Ovary (tissue), 9 donors: Measurements from ENCODE around the gene SCUBE2. TPM values are rescaled to one million over a fixed set of nuclear protein-coding genes. Genes with fewer than 3 reads are reported as not detected.

Source experiments
- DNase-seq, 5 donors: peaks; one replicate each; pipeline ENCODE4 v3.0.0-alpha.2; 2019 to 2020
- H3K27ac ChIP-seq, 2 donors: fragments of 200-600 bp; one replicate each; pipeline versions ENCODE4 v1.5.1 to v1.8.0; 2019 to 2022
- H3K27me3 ChIP-seq: fragments of 200-600 bp; one replicate; pipeline ENCODE4 v1.8.0; 2022
- H3K36me3 ChIP-seq: fragments of 200-600 bp; sonication (generic); one replicate; pipeline ENCODE4 v1.5.1; 2019
- H3K4me1 ChIP-seq: one replicate; pipeline ENCODE4 v1.8.1; 2013; ENCODE audit warnings: mild to moderate bottlenecking, moderate library complexity; ENCODE audit not compliant: insufficient read depth
- H3K4me3 ChIP-seq: fragments of 200-600 bp; sonication (generic); one replicate; pipeline ENCODE4 v1.5.1; 2017
- H3K9me3 ChIP-seq, 2 donors: fragments of 200-600 bp in 1 of 2; sonication (generic) in 1 of 2; one replicate each; pipeline versions ENCODE4 v1.5.1 to v1.8.1; 2013 to 2019; ENCODE audit warnings: mild to moderate bottlenecking in 1 of 2, moderate library complexity in 1 of 2
- EP300 ChIP-seq: sonication (generic); formaldehyde crosslinking; IDR thresholded peaks from one replicate; pipeline ENCODE4 v1.6.1; 2017; ENCODE audit warnings: antibody characterized with exemption
- POLR2A ChIP-seq: fragments of 450-650 bp; IDR thresholded peaks from one replicate; pipeline ENCODE4 v1.6.1; 2017; ENCODE audit warnings: antibody characterized with exemption, mild to moderate bottlenecking, moderate library complexity
- WGBS, 3 donors: extraction: QIAGEN DNeasy Blood & Tissue Kit in 1 of 3; methylation state at CpG; one replicate each; pipeline versions ENCODE4 v1.1.5 to v1.1.7; 2013 to 2017; 5-methylcytosine and 5-hydroxymethylcytosine counted together
- intact Hi-C, 4 donors: fragments of 100-400 bp; cut with DNase I; formaldehyde crosslinking; loops; one replicate each; pipeline versions ENCODE4 v1.11.0 to v1.15.1; 2022 to 2023
- polyA plus RNA-seq, 2 donors: library from polyadenylated mRNA; stranded (reverse); fragments of 200-250 nt in 1 of 2; fragments of 350-450 nt in 1 of 2; fragmentation: Illumina TruSeq in 1 of 2; extraction: RNeasy Lipid Tissue Mini Kit (QIAGEN cat#74804) in 1 of 2; gene quantifications; one replicate each; pipeline ENCODE4 v1.2.3, GENCODE V29; 2013 to 2014
- total RNA-seq, 7 donors: library from RNA; depleted of rRNA in 2 of 7; stranded (reverse); fragments of >200 nt in 2 of 7; fragmentation: NEBNext Ultra II Directional in 3 of 7; extraction: Animal tissue kit (Norgen Biotek cat#: 25700) in 3 of 7; gene quantifications; one replicate each; pipeline versions ENCODE4 v1.1.0 to v1.2.4, GENCODE V29; 2016 to 2023
- TF ChIP-seq, protein P1 (sequence below), 3 donors: fragments of 450-650 bp in 2 of 3; fragments of 200-600 bp in 1 of 3; IDR thresholded peaks; one replicate each; pipeline versions ENCODE4 v1.5.1 to v1.8.0; 2016 to 2022; ENCODE audit warnings: antibody characterized with exemption in 3 of 3, mild to moderate bottlenecking in 1 of 3
- donor health status: DM: no; HTN: no; CAD: no; lungs with moderate emphysema.
- donor health status: DM: no; HTN: no; CAD: no.
- donor health status: Bipolar disorder and iron deficiency.
- donor health status: DM: yes; HTN: yes; CAD: no.
- donor health status: DM: no; HTN: no; CAD: no.
- donor health status: DM: yes; HTN: yes; CAD: no.

The SCUBE2 gene
- total and polyA plus RNA-seq, 9 donors, result 0.12 to 8.2 (median 1.00) TPM

DNA sequence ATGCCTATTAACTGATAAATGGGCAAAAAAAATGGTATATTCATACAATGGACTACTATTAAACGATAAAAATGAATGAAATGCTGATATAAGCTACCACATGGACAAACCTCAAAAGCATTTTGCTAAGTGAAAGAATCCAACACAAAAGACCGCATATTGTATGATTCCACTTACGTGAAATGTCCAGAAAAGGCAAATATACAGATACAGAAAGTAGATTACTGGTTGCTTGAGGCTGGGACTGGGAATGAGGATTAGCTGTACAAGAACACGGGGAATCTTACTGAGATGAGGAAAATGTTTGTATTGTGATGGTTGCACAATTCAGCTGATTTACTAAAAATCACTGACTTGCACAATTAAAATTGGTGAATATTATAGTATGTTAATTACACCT, 8.8 kb downstream of the SCUBE2 start:
- intact Hi-C loops, result no loop called here
- no peaks in the 10 kb centered on the region for H3K9me3 ChIP-seq
- no peak overlapping the region for H3K27ac ChIP-seq
- TF ChIP-seq, protein P1, sequence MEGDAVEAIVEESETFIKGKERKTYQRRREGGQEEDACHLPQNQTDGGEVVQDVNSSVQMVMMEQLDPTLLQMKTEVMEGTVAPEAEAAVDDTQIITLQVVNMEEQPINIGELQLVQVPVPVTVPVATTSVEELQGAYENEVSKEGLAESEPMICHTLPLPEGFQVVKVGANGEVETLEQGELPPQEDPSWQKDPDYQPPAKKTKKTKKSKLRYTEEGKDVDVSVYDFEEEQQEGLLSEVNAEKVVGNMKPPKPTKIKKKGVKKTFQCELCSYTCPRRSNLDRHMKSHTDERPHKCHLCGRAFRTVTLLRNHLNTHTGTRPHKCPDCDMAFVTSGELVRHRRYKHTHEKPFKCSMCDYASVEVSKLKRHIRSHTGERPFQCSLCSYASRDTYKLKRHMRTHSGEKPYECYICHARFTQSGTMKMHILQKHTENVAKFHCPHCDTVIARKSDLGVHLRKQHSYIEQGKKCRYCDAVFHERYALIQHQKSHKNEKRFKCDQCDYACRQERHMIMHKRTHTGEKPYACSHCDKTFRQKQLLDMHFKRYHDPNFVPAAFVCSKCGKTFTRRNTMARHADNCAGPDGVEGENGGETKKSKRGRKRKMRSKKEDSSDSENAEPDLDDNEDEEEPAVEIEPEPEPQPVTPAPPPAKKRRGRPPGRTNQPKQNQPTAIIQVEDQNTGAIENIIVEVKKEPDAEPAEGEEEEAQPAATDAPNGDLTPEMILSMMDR (IDR thresholded peaks at IDR 0.05), result no peak
- TF ChIP-seq EP300, result no peak
- no peak for TF ChIP-seq POLR2A
- H3K36me3 ChIP-seq, result no peaks in the 10 kb centered on the region
- no peak overlapping the region for H3K4me3 ChIP-seq
- 95 to 96% (median 95%) methylated on average over 4 of the region's 4 CpGs for WGBS, 3 donors
- DNase-seq, result no peak
- no peaks in the 10 kb centered on the region for H3K27me3 ChIP-seq
- no peaks in the 10 kb centered on the region for H3K4me1 ChIP-seq

DNA sequence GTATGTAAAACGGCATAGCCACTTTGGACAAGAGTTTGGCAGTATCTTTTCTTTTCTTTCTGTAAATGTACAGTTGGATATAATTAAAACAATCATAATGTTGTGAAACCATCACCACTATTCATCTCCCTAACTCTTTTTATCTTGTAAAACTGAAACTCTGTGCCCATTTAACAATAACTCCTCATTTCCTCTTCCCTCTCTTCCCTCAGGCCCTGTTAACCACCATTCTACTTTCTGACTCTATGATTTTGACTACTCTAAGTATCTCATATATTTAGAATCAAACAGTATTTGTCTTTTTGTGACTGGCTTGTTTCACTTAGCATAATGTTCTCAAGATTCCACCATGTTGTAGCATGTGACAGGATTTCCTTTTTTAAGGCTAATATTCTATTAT, 10.2 kb downstream of the SCUBE2 start:
- H3K4me3 ChIP-seq, result no peak overlapping the region
- H3K27ac ChIP-seq, result no peak overlapping the region
- H3K9me3 ChIP-seq, result no peaks in the 10 kb centered on the region
- DNase-seq, result no peak
- H3K4me1 ChIP-seq, result no peaks in the 10 kb centered on the region
- no peaks in the 10 kb centered on the region for H3K27me3 ChIP-seq
- TF ChIP-seq, protein P1 (IDR thresholded peaks at IDR 0.05), result no peak
- TF ChIP-seq EP300 (no peak), POLR2A (no peak)
- intact Hi-C loops, result no loop called here
- WGBS, 3 donors, result 79 to 89% (median 85%) methylated on average over 1 of the region's 1 CpG
- H3K36me3 ChIP-seq, result no peaks in the 10 kb centered on the region

DNA sequence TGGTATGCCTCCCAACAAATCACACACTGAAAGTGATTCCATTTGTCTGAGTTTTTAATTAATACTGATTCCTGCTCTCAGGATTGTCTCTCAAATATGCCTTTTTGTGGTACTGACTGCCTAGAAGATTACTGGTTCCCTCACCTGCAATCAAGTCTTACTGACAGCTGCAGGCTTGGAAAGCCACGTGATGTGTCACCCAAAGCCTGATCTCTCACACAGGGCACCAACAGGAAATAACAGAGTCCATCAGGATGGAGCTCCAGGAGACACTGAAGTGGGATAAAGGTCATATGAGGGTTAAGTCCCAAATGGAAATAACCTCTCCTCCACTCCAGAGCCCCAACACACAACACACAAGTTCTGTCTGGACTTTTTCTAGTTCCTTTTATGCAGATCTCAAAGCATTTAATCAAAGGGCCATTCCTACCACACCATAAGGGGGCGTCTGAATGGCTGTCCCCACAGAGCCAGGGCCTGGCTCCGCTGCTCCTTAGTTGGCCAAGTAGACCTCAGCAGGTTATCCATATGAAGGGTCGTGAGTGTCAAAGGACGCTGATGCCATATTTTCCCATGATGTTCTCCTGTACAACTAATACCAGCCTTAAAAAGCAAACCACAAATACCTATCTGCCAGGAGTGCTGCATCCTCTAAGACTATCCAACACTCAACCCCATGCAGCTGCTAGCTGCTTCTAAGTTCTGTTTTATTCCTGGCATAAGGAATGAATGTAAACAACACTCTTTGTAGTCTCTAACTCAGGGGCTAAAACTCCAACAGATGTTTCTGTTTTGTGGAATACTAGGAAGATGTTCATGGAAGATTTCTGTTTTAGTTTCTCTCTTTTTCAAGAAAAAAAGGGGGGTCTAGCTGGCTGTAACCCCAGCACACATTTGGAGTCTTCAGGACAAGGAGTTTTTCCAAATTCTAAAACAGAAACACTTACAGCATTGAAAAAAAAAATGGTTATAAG, 13.0 kb downstream of the SCUBE2 start:
- Histone ChIP-seq H3K27me3 (no peaks in the 10 kb centered on the region), H3K4me3 (no peak overlapping the region), H3K4me1 (no peaks in the 10 kb centered on the region), H3K36me3 (no peaks in the 10 kb centered on the region), H3K9me3 (no peaks in the 10 kb centered on the region), H3K27ac (no peak overlapping the region)
- WGBS, 3 donors, result 64 to 71% (median 70%) methylated on average over 5 of the region's 5 CpGs
- no peak for DNase-seq
- no peak for TF ChIP-seq EP300
- TF ChIP-seq, protein P1 (IDR thresholded peaks at IDR 0.05), result no peak
- TF ChIP-seq POLR2A, result no peak
- intact Hi-C loops, result no loop called here

DNA sequence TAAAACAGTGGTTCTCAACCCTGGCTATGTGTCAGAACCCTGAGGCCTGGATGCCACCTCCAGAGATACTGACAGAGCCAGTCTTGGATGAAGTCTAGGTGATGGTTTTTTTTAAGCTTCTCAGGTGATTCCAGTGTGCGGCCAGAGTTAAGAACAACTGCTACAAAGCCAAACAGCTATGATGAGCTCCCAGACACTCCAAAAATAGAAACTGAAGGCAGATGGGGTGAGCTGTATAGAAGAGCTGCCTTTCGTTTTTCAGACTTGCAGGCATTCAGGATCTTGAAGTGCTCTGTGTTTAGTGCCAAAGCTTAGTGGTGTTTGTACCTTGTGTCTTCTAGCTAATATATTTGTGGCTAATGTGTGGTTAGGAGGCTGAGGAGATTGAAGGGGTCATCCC, 14.2 kb downstream of the SCUBE2 start:
- 32 to 58% (median 49%) methylated on average over 2 of the region's 2 CpGs for WGBS, 3 donors
- H3K9me3 ChIP-seq, result no peaks in the 10 kb centered on the region
- H3K4me3 ChIP-seq, result no peak overlapping the region
- H3K27ac ChIP-seq, result no peak overlapping the region
- TF ChIP-seq EP300, result no peak
- no peak for TF ChIP-seq POLR2A
- TF ChIP-seq, protein P1 (IDR thresholded peaks at IDR 0.05), result no peak
- intact Hi-C loops, result no loop called here
- no peaks in the 10 kb centered on the region for H3K36me3 ChIP-seq
- no peak for DNase-seq
- no peaks in the 10 kb centered on the region for H3K27me3 ChIP-seq
- H3K4me1 ChIP-seq, result no peaks in the 10 kb centered on the region
